K562 (cell line): ENCODE data around the gene FAM219A.

Source experiments
- DNMT1 ChIP-seq: fragments of 450-650 bp; IDR thresholded peaks from 2 replicates; pipeline ENCODE4 v1.6.1; 2016; ENCODE audit warnings: antibody characterized with exemption, mild to moderate bottlenecking
- ETS1 ChIP-seq: conservative IDR thresholded peaks from 2 replicates; pipeline ENCODE4 v1.6.1; 2011; ENCODE audit warnings: low read depth, mild to moderate bottlenecking, low read length; ENCODE audit not compliant: control insufficient read depth
- PHF8 ChIP-seq: fragments of 200-600 bp; sonication (generic); IDR thresholded peaks from 2 replicates; pipeline ENCODE4 v1.6.1; 2012; ENCODE audit warnings: mixed run types, mild to moderate bottlenecking, inconsistent platforms, low read length, moderate library complexity, borderline replicate concordance
- SAP30 ChIP-seq: fragments of 200-600 bp; sonication (generic); IDR thresholded peaks from 2 replicates; pipeline ENCODE4 v1.6.1; 2012; ENCODE audit warnings: borderline replicate concordance, low read depth, mild to moderate bottlenecking, moderate library complexity, low read length, control low read depth, inconsistent platforms; ENCODE audit not compliant: insufficient read depth, poor library complexity, severe bottlenecking
- SP2 ChIP-seq: IDR thresholded peaks from 2 replicates; pipeline ENCODE4 v1.6.1; 2011; ENCODE audit warnings: mild to moderate bottlenecking, low read depth, low read length, moderate library complexity; ENCODE audit not compliant: poor library complexity, severe bottlenecking; ENCODE audit errors: extremely low read depth
- ZNF280A ChIP-seq: fragments of 450-650 bp; IDR thresholded peaks from 2 replicates; pipeline ENCODE4 v1.6.1; 2018; ENCODE audit warnings: mild to moderate bottlenecking, low read depth; ENCODE audit not compliant: partially characterized antibody
- TF ChIP-seq, protein P1 (sequence below), 3 experiments: IDR thresholded peaks in 2 of 3; conservative IDR thresholded peaks in 1 of 3; 2 replicates each; pipeline ENCODE4 v1.5.1; 2011 to 2012; ENCODE audit warnings: low read length in 3 of 3, mild to moderate bottlenecking in 3 of 3, control low read depth in 2 of 3, improper control_type of control experiment in 1 of 3, inconsistent platforms in 1 of 3, low read depth in 1 of 3, mixed read lengths in 1 of 3, moderate library complexity in 1 of 3; ENCODE audit not compliant: insufficient read depth in 2 of 3

DNA sequence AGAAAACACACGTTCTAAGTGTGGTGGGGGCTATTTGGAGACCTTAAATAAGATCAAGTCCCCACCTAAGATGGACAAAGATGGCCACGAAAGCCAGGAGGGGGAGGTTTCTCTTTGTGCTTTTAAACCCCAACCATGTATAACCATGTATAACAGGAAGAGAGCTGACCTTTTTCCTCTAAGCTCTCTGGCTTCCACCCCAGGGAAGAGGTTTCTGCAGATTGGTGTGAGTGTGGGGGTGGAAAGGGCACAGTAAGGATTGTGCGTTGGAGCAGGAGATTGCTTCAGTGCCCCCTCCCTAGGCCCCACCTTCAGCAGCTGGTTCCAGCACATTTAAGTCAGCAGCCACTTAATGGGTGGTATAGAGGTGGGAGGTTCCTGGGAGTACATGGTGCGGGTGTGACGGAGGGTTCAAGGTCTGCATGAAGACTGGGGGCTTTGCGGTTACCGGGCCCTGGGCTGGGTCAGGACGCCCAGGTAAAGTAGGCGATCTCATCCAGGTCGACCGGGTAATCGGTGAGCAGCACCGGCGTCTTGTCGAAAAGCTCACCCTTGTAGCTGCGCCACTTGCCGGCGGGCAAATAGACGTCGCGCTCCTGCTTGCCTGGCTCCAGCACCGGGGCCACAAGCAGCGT is 87.9 kb downstream of the FAM219A start:
- TF ChIP-seq, protein P1, sequence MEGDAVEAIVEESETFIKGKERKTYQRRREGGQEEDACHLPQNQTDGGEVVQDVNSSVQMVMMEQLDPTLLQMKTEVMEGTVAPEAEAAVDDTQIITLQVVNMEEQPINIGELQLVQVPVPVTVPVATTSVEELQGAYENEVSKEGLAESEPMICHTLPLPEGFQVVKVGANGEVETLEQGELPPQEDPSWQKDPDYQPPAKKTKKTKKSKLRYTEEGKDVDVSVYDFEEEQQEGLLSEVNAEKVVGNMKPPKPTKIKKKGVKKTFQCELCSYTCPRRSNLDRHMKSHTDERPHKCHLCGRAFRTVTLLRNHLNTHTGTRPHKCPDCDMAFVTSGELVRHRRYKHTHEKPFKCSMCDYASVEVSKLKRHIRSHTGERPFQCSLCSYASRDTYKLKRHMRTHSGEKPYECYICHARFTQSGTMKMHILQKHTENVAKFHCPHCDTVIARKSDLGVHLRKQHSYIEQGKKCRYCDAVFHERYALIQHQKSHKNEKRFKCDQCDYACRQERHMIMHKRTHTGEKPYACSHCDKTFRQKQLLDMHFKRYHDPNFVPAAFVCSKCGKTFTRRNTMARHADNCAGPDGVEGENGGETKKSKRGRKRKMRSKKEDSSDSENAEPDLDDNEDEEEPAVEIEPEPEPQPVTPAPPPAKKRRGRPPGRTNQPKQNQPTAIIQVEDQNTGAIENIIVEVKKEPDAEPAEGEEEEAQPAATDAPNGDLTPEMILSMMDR (IDR thresholded peaks at IDR 0.05 in 2 of 3, conservative IDR thresholded peaks at IDR 0.05 in 1 of 3; ENCODE audit: insufficient read depth in 2 of 3, low read depth in 1 of 3, low read length in 3 of 3), result no peak
- TF ChIP-seq SAP30, result no peak
- TF ChIP-seq DNMT1, result no peak
- TF ChIP-seq ETS1, result no peak
- TF ChIP-seq ZNF280A, result no peak
- TF ChIP-seq PHF8, result no peak
- TF ChIP-seq SP2, result no peak
